H9 (cell line): ENCODE data around the gene TCF25. TPM values are rescaled to one million over a fixed set of nuclear protein-coding genes. Genes with fewer than 3 reads are reported as not detected.

Source experiments
- DNase-seq: peaks from one replicate; pipeline ENCODE4 v3.0.0-alpha.2; 2017
- H2AFZ ChIP-seq: one replicate; pipeline ENCODE4 v1.6.1; 2013; ENCODE audit warnings: mild to moderate bottlenecking, low read length, control low read depth, moderate library complexity
- H2AK5ac ChIP-seq: 2 replicates; pipeline ENCODE4 v1.6.1; 2013; ENCODE audit warnings: low read length, control low read depth, mixed read lengths; ENCODE audit not compliant: insufficient read length
- H2BK120ac ChIP-seq: one replicate; pipeline ENCODE4 v1.6.1; 2013; ENCODE audit warnings: low read depth, mild to moderate bottlenecking, low read length, control low read depth, inconsistent platforms; ENCODE audit not compliant: poor library complexity, severe bottlenecking
- H2BK12ac ChIP-seq: 2 replicates; pipeline ENCODE4 v1.6.1; 2013; ENCODE audit warnings: low read length, control low read depth, mixed read lengths, low read depth; ENCODE audit not compliant: insufficient read length
- H2BK15ac ChIP-seq: 2 replicates; pipeline ENCODE4 v1.6.1; 2013; ENCODE audit warnings: low read depth, low read length, control low read depth
- H2BK20ac ChIP-seq: one replicate; pipeline ENCODE4 v1.6.1; 2013; ENCODE audit warnings: low read depth, mild to moderate bottlenecking, low read length, control low read depth, inconsistent platforms; ENCODE audit not compliant: poor library complexity, severe bottlenecking
- H2BK5ac ChIP-seq: 2 replicates; pipeline ENCODE4 v1.6.1; 2013; ENCODE audit warnings: low read length, control low read depth, mixed read lengths; ENCODE audit not compliant: insufficient read length
- H3K14ac ChIP-seq: 2 replicates; pipeline ENCODE4 v1.6.1; 2013; ENCODE audit warnings: low read length, control low read depth; ENCODE audit not compliant: insufficient read depth
- H3K18ac ChIP-seq: 2 replicates; pipeline ENCODE4 v1.6.1; 2013; ENCODE audit warnings: low read depth, mild to moderate bottlenecking, mixed read lengths, low read length, control low read depth; ENCODE audit not compliant: insufficient read length
- H3K23ac ChIP-seq: 2 replicates; pipeline ENCODE4 v1.6.1; 2013; ENCODE audit warnings: low read length, control low read depth, mixed read lengths, low read depth; ENCODE audit not compliant: insufficient read length
- H3K23me2 ChIP-seq: 2 replicates; pipeline ENCODE4 v1.6.1; 2013; ENCODE audit warnings: low read depth, mild to moderate bottlenecking, mixed read lengths, low read length, control low read depth; ENCODE audit not compliant: insufficient read length, poor library complexity, severe bottlenecking
- H3K27ac ChIP-seq: 2 replicates; pipeline ENCODE4 v1.5.1; 2013; ENCODE audit warnings: low read length, control low read depth, mixed read lengths, low read depth; ENCODE audit not compliant: insufficient read length
- H3K27me3 ChIP-seq: 2 replicates; pipeline ENCODE4 v1.6.1; 2013; ENCODE audit warnings: low read length, control low read depth, inconsistent platforms; ENCODE audit not compliant: insufficient read depth
- H3K4ac ChIP-seq: 2 replicates; pipeline ENCODE4 v1.6.1; 2013; ENCODE audit warnings: low read depth, mild to moderate bottlenecking, control low read depth, inconsistent platforms, low read length, moderate library complexity
- H3K4me1 ChIP-seq: 2 replicates; pipeline ENCODE4 v1.6.1; 2013; ENCODE audit warnings: low read length, control low read depth, inconsistent platforms; ENCODE audit not compliant: insufficient read depth
- H3K4me2 ChIP-seq: 2 replicates; pipeline ENCODE4 v1.6.1; 2013; ENCODE audit warnings: low read length, control low read depth, mixed read lengths; ENCODE audit not compliant: insufficient read length, insufficient read depth
- H3K56ac ChIP-seq: 2 replicates; pipeline ENCODE4 v1.6.1; 2013; ENCODE audit warnings: low read depth, mild to moderate bottlenecking, mixed read lengths, low read length, control low read depth; ENCODE audit not compliant: insufficient read length
- H3K79me1 ChIP-seq: 2 replicates; pipeline ENCODE4 v1.6.1; 2013; ENCODE audit warnings: low read depth, mild to moderate bottlenecking, moderate library complexity, low read length, control low read depth, inconsistent platforms; ENCODE audit not compliant: insufficient read depth, poor library complexity, severe bottlenecking
- H3K79me2 ChIP-seq: 2 replicates; pipeline ENCODE4 v1.6.1; 2013; ENCODE audit warnings: low read length, control low read depth, inconsistent platforms; ENCODE audit not compliant: insufficient read depth
- H3K9ac ChIP-seq: 2 replicates; pipeline ENCODE4 v1.6.1; 2013; ENCODE audit warnings: low read length, control low read depth, mixed read lengths; ENCODE audit not compliant: insufficient read length; ENCODE audit errors: extremely low read depth
- H3K9me3 ChIP-seq: one replicate; pipeline ENCODE4 v1.6.1; 2013; ENCODE audit warnings: low read depth, low read length, inconsistent platforms; ENCODE audit not compliant: control insufficient read depth
- H3T11ph ChIP-seq: one replicate; pipeline ENCODE4 v1.6.1; 2013; ENCODE audit warnings: mild to moderate bottlenecking, low read length, control low read depth, inconsistent platforms
- H4K20me1 ChIP-seq: one replicate; pipeline ENCODE4 v1.6.1; 2013; ENCODE audit not compliant: control insufficient read depth, insufficient read length, insufficient read depth
- H4K5ac ChIP-seq: 2 replicates; pipeline ENCODE4 v1.6.1; 2013; ENCODE audit warnings: low read depth, mild to moderate bottlenecking, mixed read lengths, low read length, control low read depth; ENCODE audit not compliant: insufficient read length
- H4K8ac ChIP-seq: replicated peaks from 2 replicates; pipeline ENCODE4 v1.6.1; 2013; ENCODE audit warnings: low read length, control low read depth, mixed read lengths, low read depth; ENCODE audit not compliant: insufficient read length
- H4K91ac ChIP-seq: 2 replicates; pipeline ENCODE4 v1.6.1; 2013; ENCODE audit warnings: low read depth, mild to moderate bottlenecking, moderate library complexity, mixed read lengths, low read length, control low read depth; ENCODE audit not compliant: insufficient read length
- H3K27ac Mint-ChIP-seq, 3 experiments: 2 replicates in 2 of 3; 3 replicates in 1 of 3; pipeline ENCODE4 v1.8.0; 2020 to 2021; ENCODE audit warnings: mixed read lengths in 3 of 3, mild to moderate bottlenecking in 1 of 3, moderate library complexity in 1 of 3
- H3K27me3 Mint-ChIP-seq: 2 replicates; pipeline ENCODE4 v1.8.0; 2021; ENCODE audit warnings: low read depth, mild to moderate bottlenecking, moderate library complexity, mixed read lengths
- H3K36me3 Mint-ChIP-seq, 3 experiments: 2 replicates in 2 of 3; 3 replicates in 1 of 3; pipeline ENCODE4 v1.8.0; 2020 to 2021; ENCODE audit warnings: low read depth in 3 of 3, mixed read lengths in 3 of 3; ENCODE audit not compliant: insufficient read depth in 1 of 3
- H3K4me1 Mint-ChIP-seq, 2 experiments: 2 replicates each; pipeline ENCODE4 v1.8.0; 2020; ENCODE audit warnings: mixed read lengths in 2 of 2
- H3K4me3 Mint-ChIP-seq, 2 experiments: 2 replicates in 1 of 2; 3 replicates in 1 of 2; pipeline ENCODE4 v1.8.0; 2020 to 2021; ENCODE audit warnings: mild to moderate bottlenecking in 2 of 2, mixed read lengths in 2 of 2, moderate library complexity in 1 of 2
- H3K9me3 Mint-ChIP-seq, 2 experiments: 2 replicates in 1 of 2; 3 replicates in 1 of 2; pipeline ENCODE4 v1.8.0; 2020; ENCODE audit warnings: mild to moderate bottlenecking in 2 of 2, mixed read lengths in 2 of 2, moderate library complexity in 1 of 2
- CTCF ChIP-seq: fragments of 200-600 bp; sonication (generic); conservative IDR thresholded peaks from 3 replicates; pipeline ENCODE4 v1.8.0; 2021; ENCODE audit warnings: antibody characterized with exemption, mild to moderate bottlenecking
- WGBS: extraction: QIAGEN DNeasy Blood & Tissue Kit; methylation state at CpG from one replicate; pipeline ENCODE4 v1.1.7; 2013; ENCODE audit warnings: missing lambda C conversion rate, low lambda C conversion rate, mixed read lengths; ENCODE audit not compliant: insufficient read length; ENCODE audit errors: extremely low coverage; 5-methylcytosine and 5-hydroxymethylcytosine counted together
- total RNA-seq: library from RNA; stranded (reverse); gene quantifications from 2 replicates; pipeline ENCODE4 v1.2.1, GENCODE V29; 2021

The TCF25 gene
- total RNA-seq, 1 experiment from 2014 or later, result 109 TPM

- H3K4me1 Mint-ChIP-seq, result peaks cover 9 to 11% of the 10 kb centered on the region in 2 experiments
- H3K56ac ChIP-seq, result no peak overlapping the region
- no peak overlapping the region for H2AFZ ChIP-seq
- H4K8ac ChIP-seq, result no peak overlapping the region
- H3K79me1 ChIP-seq, result no peaks in the 10 kb centered on the region
- no peaks in the 10 kb centered on the region for H3K23me2 ChIP-seq
- no peak overlapping the region for H2AK5ac ChIP-seq
- no peaks in the 10 kb centered on the region for H3K27me3 ChIP-seq
- no peak overlapping the region for H2BK5ac ChIP-seq
- H3K4ac ChIP-seq, result no peak overlapping the region
- no peaks in the 10 kb centered on the region for H3K9me3 ChIP-seq
- H3K4me3 Mint-ChIP-seq, result no peak overlapping the region
- no peaks in the 10 kb centered on the region for H4K20me1 ChIP-seq
- no peak overlapping the region for H3K23ac ChIP-seq
- no peak overlapping the region for H4K91ac ChIP-seq
- H2BK120ac ChIP-seq, result no peak overlapping the region
- H3K14ac ChIP-seq, result no peak overlapping the region
- no peak overlapping the region for H4K5ac ChIP-seq
- no peak overlapping the region for H3K27ac ChIP-seq
- no peak overlapping the region for H3K18ac ChIP-seq
- no peaks in the 10 kb centered on the region for H3K4me1 ChIP-seq
- no peak overlapping the region for H3T11ph ChIP-seq
- H3K9ac ChIP-seq, result no peak overlapping the region
- no peak for DNase-seq
- H3K4me2 ChIP-seq, result no peak overlapping the region
- no CpG with 5 or more reads among the region's 14 CpGs for WGBS
- no peaks in the 10 kb centered on the region; the same call in 1 of the 2 replicates for H3K27me3 Mint-ChIP-seq
- no peak overlapping the region for H3K27ac Mint-ChIP-seq
- no peak overlapping the region for H2BK12ac ChIP-seq
- H3K36me3 Mint-ChIP-seq, result peaks cover 0 to 3% (median 2%) of the 10 kb centered on the region in 3 experiments; a peak in 3 of 7 replicates
- no peak for TF ChIP-seq CTCF
- no peaks in the 10 kb centered on the region for H3K79me2 ChIP-seq
- no peak overlapping the region for H2BK20ac ChIP-seq
- H3K9me3 Mint-ChIP-seq, result no peaks in the 10 kb centered on the region
- no peak overlapping the region for H2BK15ac ChIP-seq
These were observed 25.5 kb upstream of the TCF25 start for GRCh38 chr16:89847940-89848297.
